NB4 (cell line): ENCODE data around the gene SEH1L.

ENCODE experiments used
- DNase-seq: peaks from one replicate; pipeline ENCODE4 v3.0.0; 2010; ENCODE audit warnings: low read depth
- H3K4me3 ChIP-seq: one replicate; pipeline ENCODE4 v1.5.1; 2011; ENCODE audit warnings: mild to moderate bottlenecking, low read depth, low read length, moderate library complexity
- MYC ChIP-seq: IDR thresholded peaks from 2 replicates; pipeline ENCODE4 v1.6.1; 2011; ENCODE audit warnings: low read depth, low read length
- POLR2A ChIP-seq: IDR thresholded peaks from 2 replicates; pipeline ENCODE4 v1.6.1; 2011; ENCODE audit warnings: mild to moderate bottlenecking; ENCODE audit not compliant: insufficient read length; ENCODE audit errors: extremely low read depth
- TF ChIP-seq, protein P1 (sequence below): IDR thresholded peaks from one replicate; pipeline ENCODE4 v1.5.1; 2012; ENCODE audit warnings: low read depth, low read length
- TF ChIP-seq, protein P2 (sequence below): IDR thresholded peaks from 2 replicates; pipeline ENCODE4 v1.6.1; 2011; ENCODE audit warnings: low read depth, low read length

The SEH1L gene

DNA sequence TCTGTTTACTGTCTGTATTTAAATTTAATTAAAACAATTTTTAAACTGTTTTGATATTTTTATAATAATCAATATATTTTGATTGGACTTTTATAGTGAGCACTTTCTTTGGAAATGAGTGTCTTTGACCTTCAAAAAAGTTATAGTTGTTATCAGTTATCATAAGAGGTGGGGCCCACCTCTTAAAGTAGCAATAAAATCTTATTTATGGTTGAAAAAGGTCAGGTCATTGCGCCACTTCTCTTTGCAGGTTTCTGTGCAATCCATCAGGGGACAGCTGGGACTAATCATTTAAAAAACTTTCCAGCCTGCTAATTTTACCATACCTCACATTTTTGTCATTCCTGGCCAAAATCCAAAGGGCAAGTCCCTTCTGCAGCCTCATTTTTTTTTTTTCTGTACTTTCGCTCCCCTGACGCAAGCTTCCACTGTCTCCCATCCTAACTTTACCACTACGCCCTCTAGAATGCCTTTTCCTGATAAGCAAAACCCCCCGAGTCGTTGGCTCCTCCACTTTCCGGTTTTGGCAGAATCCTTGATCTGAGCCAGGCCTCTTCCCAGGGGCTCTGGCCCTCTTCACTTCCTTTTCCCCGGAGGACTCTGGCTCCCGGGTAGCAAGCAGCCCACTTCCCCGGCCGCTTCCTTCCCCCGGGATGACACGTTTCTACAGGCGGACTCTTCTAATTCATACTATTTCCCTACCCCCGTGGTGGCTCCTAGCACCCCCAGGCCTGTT, 1.1 kb upstream of the SEH1L start:
- TF ChIP-seq MYC: 0 out of 2 replicates have a peak, but pooled peaks have one; percentile 9
- TF ChIP-seq, protein P1, sequence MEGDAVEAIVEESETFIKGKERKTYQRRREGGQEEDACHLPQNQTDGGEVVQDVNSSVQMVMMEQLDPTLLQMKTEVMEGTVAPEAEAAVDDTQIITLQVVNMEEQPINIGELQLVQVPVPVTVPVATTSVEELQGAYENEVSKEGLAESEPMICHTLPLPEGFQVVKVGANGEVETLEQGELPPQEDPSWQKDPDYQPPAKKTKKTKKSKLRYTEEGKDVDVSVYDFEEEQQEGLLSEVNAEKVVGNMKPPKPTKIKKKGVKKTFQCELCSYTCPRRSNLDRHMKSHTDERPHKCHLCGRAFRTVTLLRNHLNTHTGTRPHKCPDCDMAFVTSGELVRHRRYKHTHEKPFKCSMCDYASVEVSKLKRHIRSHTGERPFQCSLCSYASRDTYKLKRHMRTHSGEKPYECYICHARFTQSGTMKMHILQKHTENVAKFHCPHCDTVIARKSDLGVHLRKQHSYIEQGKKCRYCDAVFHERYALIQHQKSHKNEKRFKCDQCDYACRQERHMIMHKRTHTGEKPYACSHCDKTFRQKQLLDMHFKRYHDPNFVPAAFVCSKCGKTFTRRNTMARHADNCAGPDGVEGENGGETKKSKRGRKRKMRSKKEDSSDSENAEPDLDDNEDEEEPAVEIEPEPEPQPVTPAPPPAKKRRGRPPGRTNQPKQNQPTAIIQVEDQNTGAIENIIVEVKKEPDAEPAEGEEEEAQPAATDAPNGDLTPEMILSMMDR: no peak
- peak; percentile 64 for DNase-seq
- peak overlapping the region; percentile 86 for H3K4me3 ChIP-seq

DNA sequence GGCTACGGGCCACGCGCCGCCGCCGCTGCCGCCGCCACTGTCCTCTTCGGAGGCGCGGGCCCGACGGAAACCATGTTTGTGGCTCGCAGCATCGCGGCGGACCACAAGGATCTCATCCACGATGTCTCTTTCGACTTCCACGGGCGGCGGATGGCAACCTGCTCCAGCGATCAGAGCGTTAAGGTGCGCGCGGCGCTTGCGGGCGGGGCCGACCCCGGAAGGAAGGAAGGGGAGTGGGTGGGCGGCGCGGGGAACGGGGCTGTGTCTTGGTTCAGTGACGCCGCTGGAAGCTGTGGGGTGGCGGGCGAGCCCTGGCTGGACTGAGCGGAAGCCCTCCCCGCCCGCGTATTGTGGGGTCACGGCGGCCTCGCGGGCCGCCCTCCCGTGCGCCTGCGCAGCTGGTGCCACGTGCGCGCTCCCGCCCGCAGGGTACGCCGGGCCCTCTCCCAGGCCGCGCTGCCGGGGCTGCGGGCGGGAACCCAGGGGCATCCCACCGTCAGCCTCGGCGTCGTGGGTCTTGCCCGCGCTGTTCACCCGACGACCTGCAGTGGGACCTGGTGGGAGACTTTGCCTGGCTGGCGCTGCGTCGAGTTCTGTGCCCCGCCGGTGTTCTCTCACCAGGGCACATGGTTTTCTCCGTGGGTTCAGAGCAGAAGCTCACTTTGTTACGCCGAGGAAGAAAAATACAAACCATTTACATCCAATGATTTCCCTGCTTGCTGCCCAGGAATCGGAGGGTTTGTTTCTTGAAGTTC, 416 bp downstream of the SEH1L start:
- TF ChIP-seq MYC: peak; percentile 94
- TF ChIP-seq POLR2A: peak; percentile 73
- TF ChIP-seq, protein P1: no peak
- TF ChIP-seq, protein P2, sequence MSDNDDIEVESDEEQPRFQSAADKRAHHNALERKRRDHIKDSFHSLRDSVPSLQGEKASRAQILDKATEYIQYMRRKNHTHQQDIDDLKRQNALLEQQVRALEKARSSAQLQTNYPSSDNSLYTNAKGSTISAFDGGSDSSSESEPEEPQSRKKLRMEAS: peak; percentile 93
- peak overlapping the region; percentile 89 for H3K4me3 ChIP-seq
- peak; percentile 97 for DNase-seq

DNA sequence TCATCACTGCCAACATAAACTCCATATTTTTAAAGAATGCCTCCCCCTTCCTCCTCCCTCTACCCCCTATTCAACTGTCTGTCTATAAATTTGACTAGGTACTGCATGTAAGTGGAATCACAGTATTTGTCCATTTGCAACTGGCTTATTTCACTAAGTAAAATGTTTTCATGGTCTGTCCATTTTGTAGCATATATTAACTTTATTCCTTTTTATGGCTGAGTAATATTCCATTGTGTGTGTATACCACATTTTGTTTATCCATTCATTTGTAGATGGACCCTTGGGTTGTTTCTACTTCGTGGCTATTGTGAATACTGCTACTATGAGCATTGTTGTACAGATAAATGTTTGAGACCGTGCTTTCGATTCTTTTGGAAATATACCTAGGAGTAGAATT, 10.7 kb downstream of the SEH1L start:
- no peak overlapping the region for H3K4me3 ChIP-seq
- no peak for DNase-seq
- no peak for TF ChIP-seq MYC
- no peak for TF ChIP-seq POLR2A
- TF ChIP-seq, protein P1: no peak
- TF ChIP-seq, protein P2: no peak

DNA sequence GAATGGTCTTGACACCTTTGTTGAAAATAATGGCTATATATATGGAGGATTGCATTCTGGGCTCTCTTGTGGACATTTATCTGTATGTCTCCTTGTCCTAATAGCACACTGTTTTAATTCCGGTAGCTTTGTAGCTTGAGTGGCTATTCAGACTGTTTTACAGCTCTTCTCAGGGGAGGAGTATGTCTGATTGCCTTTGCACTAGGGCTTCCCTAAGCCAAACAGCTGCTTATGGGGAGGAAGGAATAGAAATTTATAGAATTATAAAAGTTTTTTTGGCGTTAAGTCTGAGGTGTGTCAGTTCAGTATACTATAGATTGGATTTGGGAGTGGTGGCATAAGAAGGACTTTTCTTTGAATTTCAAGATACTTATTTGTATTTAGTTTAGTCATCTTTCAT, 12.6 kb downstream of the SEH1L start:
- TF ChIP-seq MYC: no peak
- TF ChIP-seq, protein P2: no peak
- TF ChIP-seq, protein P1: no peak
- no peak for TF ChIP-seq POLR2A
- no peak overlapping the region for H3K4me3 ChIP-seq

DNA sequence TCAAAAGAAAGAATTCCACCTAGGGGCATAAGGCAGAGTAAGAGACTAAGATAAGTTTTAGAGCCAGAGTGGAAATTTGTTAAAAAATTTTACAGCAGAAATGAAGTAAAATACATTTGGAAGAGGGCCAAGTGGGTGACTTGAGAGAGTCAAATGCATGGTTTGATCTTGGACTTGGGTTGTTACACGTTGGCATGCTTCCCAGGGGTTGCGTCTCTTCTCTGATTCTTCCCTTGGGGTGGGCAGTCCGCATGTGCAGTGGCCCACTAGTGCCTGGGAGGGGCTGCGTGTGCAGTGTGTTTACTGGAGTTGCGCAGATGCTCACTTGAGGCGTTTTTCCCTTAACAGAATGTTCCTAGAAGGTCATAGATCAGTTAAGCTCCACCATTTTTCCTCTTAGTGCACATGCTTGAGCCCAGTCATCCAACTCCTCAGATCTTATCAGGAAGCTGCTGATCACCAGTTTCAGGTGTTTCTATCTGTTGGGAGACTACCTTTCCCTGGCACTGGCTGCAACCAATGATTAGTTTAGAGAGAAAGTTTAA, 13.1 kb downstream of the SEH1L start:
- H3K4me3 ChIP-seq: no peak overlapping the region
- no peak for TF ChIP-seq MYC
- TF ChIP-seq, protein P1: no peak
- TF ChIP-seq POLR2A: no peak
- TF ChIP-seq, protein P2: no peak
- DNase-seq: no peak

More for the DNA sequence above, 12.6 kb downstream of the SEH1L start:
- DNase-seq: no peak
